GM06990 (cell line): ENCODE measurements around the gene SMAD6.

Experiments
- DNase-seq: peaks from one replicate; pipeline ENCODE4 v3.0.0-alpha.2; 2011; ENCODE audit not compliant: insufficient read length; ENCODE audit errors: extremely low read depth
- H3K27me3 ChIP-seq: replicated peaks from 2 replicates; pipeline ENCODE4 v1.6.0; 2011; ENCODE audit warnings: low read length; ENCODE audit not compliant: control insufficient read depth, insufficient read depth
- H3K36me3 ChIP-seq: 2 replicates; pipeline ENCODE4 v1.5.1; 2011; ENCODE audit warnings: low read length; ENCODE audit not compliant: control insufficient read depth, insufficient read depth
- H3K4me3 ChIP-seq: replicated peaks from 2 replicates; pipeline ENCODE4 v1.5.1; 2011; ENCODE audit warnings: low read depth, mild to moderate bottlenecking, control low read depth, low read length
- CTCF ChIP-seq: IDR thresholded peaks from 2 replicates; pipeline ENCODE4 v1.5.1; 2011; ENCODE audit warnings: low read length, control low read depth, mild to moderate bottlenecking, inconsistent platforms; ENCODE audit not compliant: insufficient read depth, poor library complexity, severe bottlenecking

SMAD6 gene

DNA sequence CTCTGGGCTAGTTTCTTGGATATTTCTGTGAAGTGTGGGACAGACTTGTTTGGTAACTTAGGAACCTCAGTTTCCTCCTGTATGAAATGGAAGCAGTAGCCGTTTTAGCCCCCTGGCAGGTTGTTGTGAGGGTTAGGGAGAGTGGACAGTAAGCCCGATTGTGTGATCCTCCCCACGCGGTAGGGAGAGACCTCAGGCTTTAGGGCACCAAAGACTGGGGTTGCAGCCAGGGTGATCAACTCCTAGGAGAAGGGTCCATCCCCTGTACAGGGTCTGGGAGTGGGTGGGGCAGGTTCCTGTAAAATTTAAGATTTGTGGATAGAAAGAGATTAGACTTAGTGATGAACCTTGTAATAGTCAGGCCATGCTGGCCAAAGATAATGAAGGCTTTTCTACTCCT lies 120.5 kb downstream of the SMAD6 start:
- no peak for TF ChIP-seq CTCF
- no peaks in the 10 kb centered on the region for H3K27me3 ChIP-seq
- no peak for DNase-seq
- no peaks in the 10 kb centered on the region for H3K36me3 ChIP-seq
- H3K4me3 ChIP-seq = no peak overlapping the region

DNA sequence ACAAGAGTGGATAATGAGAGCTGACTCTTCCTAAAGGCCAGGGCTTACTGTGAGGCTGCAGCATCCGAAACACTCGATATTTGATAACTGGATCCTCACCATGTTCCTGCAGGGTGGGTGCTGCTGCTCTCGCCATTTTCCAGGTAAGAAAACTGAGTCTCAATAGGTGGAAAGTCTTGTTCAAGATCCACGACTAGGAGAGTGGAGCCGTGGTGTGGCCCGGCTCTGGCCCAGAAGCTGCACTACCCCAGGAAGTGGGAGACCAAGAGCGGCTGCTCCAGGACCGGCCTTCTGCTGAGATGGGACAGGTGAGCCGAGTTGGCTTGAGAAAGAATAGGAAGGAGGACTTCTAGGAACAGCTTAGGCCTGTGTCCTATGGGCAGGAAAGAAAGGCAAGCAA lies 121.6 kb downstream of the SMAD6 start:
- TF ChIP-seq CTCF = no peak
- H3K27me3 ChIP-seq = no peaks in the 10 kb centered on the region
- H3K36me3 ChIP-seq = no peaks in the 10 kb centered on the region
- DNase-seq = no peak
- H3K4me3 ChIP-seq = no peak overlapping the region

- TF ChIP-seq CTCF = no peak
- DNase-seq = no peak
- H3K4me3 ChIP-seq = no peak overlapping the region
- H3K27me3 ChIP-seq = no peaks in the 10 kb centered on the region
- no peaks in the 10 kb centered on the region for H3K36me3 ChIP-seq
Observed at GRCh38 chr15:66824424-66824823, 122.4 kb downstream of the SMAD6 start.

- no peak for DNase-seq
- no peaks in the 10 kb centered on the region for H3K27me3 ChIP-seq
- H3K36me3 ChIP-seq = no peaks in the 10 kb centered on the region
- H3K4me3 ChIP-seq = no peak overlapping the region
- no peak for TF ChIP-seq CTCF
Observed at GRCh38 chr15:66825139-66825538, 123.1 kb downstream of the SMAD6 start.

- H3K4me3 ChIP-seq = no peak overlapping the region
- H3K36me3 ChIP-seq = no peaks in the 10 kb centered on the region
- H3K27me3 ChIP-seq = no peaks in the 10 kb centered on the region
- TF ChIP-seq CTCF = no peak
- DNase-seq = no peak
Observed at GRCh38 chr15:66825731-66826130, 123.7 kb downstream of the SMAD6 start.

- H3K27me3 ChIP-seq = no peaks in the 10 kb centered on the region
- no peak for DNase-seq
- H3K4me3 ChIP-seq = no peak overlapping the region
- no peaks in the 10 kb centered on the region for H3K36me3 ChIP-seq
- no peak for TF ChIP-seq CTCF
Observed at GRCh38 chr15:66826507-66826906, 124.5 kb downstream of the SMAD6 start.
